SU-DHL-6 (cell line): ENCODE data around the gene INTS15.

ENCODE experiments used
- H2AFZ ChIP-seq: fragments of 200-600 bp; sonication (generic); 2 replicates; pipeline ENCODE4 v1.6.1; 2014; ENCODE audit warnings: low read depth, mild to moderate bottlenecking, moderate library complexity, mixed read lengths, antibody characterized with exemption, low read length; ENCODE audit not compliant: severe bottlenecking
- H3F3A ChIP-seq: fragments of 200-600 bp; shearing (Covaris generic); 2 replicates; pipeline ENCODE4 v1.6.0; 2016; ENCODE audit warnings: antibody characterized with exemption, mild to moderate bottlenecking; ENCODE audit not compliant: insufficient read depth
- H3K27ac ChIP-seq: fragments of 200-600 bp; sonication (generic); 2 replicates; pipeline ENCODE4 v1.5.1; 2016; ENCODE audit warnings: low read depth, mild to moderate bottlenecking, low read length, moderate library complexity, mixed read lengths
- H3K27me3 ChIP-seq: fragments of 200-600 bp; sonication (generic), shearing (Covaris generic); 2 replicates; pipeline ENCODE4 v1.6.0; 2014; ENCODE audit warnings: mild to moderate bottlenecking, low read length
- H3K36me3 ChIP-seq: fragments of 200-600 bp; sonication (generic); 2 replicates; pipeline ENCODE4 v1.6.1; 2014; ENCODE audit warnings: mild to moderate bottlenecking, low read length, mixed read lengths
- H3K4me2 ChIP-seq: fragments of 300-600, 200-600 bp; shearing (Covaris generic), sonication (generic); 2 replicates; pipeline ENCODE4 v1.6.0; 2014; ENCODE audit warnings: low read length, low read depth, mild to moderate bottlenecking; ENCODE audit not compliant: poor library complexity, severe bottlenecking
- H3K4me3 ChIP-seq: fragments of 200-600 bp; sonication (generic); 2 replicates; pipeline ENCODE4 v1.5.1; 2014; ENCODE audit warnings: antibody characterized with exemption, low read length, mild to moderate bottlenecking, mixed read lengths; ENCODE audit not compliant: insufficient read depth, poor library complexity, severe bottlenecking
- H3K79me2 ChIP-seq: fragments of 200-600 bp; sonication (generic); 2 replicates; pipeline ENCODE4 v1.6.1; 2014; ENCODE audit warnings: mild to moderate bottlenecking, low read length, moderate library complexity; ENCODE audit not compliant: insufficient read depth
- H3K9ac ChIP-seq: fragments of 200-600 bp; sonication (generic); 2 replicates; pipeline ENCODE4 v1.7.0; 2014; ENCODE audit warnings: mild to moderate bottlenecking, low read length
- H3K9me2 ChIP-seq: fragments of 200-600 bp; sonication (generic); replicated peaks from 2 replicates; pipeline ENCODE4 v1.6.1; 2014; ENCODE audit warnings: low read length; ENCODE audit not compliant: insufficient read depth
- H3K9me3 ChIP-seq: fragments of 200-600 bp; sonication (generic); 2 replicates; pipeline ENCODE4 v1.6.1; 2014; ENCODE audit warnings: low read length, mixed read lengths; ENCODE audit not compliant: insufficient read depth
- H4K20me1 ChIP-seq: fragments of 200-600 bp; sonication (generic); 2 replicates; pipeline ENCODE4 v1.6.1; 2014; ENCODE audit warnings: low read depth, mild to moderate bottlenecking, antibody characterized with exemption, low read length, moderate library complexity, mixed read lengths
- CTCF ChIP-seq: fragments of 200-600 bp; sonication (generic); IDR thresholded peaks from one replicate; pipeline ENCODE4 v1.5.1; 2017; ENCODE audit warnings: antibody characterized with exemption, mild to moderate bottlenecking, low read length, moderate library complexity; ENCODE audit not compliant: insufficient read depth, poor library complexity, severe bottlenecking
- EZH2phosphoT487 ChIP-seq: fragments of 200-600 bp; sonication (generic), shearing (Covaris generic); conservative IDR thresholded peaks from 2 replicates; pipeline ENCODE4 v1.6.1; 2018; ENCODE audit warnings: mild to moderate bottlenecking, antibody characterized with exemption, low read length, moderate library complexity, mixed read lengths

Gene INTS15

GRCh38 chr7:6642239-6642839 is 52.5 kb downstream of the INTS15 start:
- H4K20me1 ChIP-seq: no peaks in the 10 kb centered on the region
- H3K36me3 ChIP-seq: no peaks in the 10 kb centered on the region

GRCh38 chr7:6642861-6643640 is 53.2 kb downstream of the INTS15 start:
- Histone ChIP-seq H3K9me2 (no peaks in the 10 kb centered on the region), H3K79me2 (peaks cover 25% of the 10 kb centered on the region), H2AFZ (no peak overlapping the region), H3F3A (no peaks in the 10 kb centered on the region), H3K36me3 (no peaks in the 10 kb centered on the region), H3K4me2 (no peak overlapping the region), H3K9ac (no peak overlapping the region), H4K20me1 (no peaks in the 10 kb centered on the region), H3K9me3 (no peaks in the 10 kb centered on the region), H3K27me3 (no peaks in the 10 kb centered on the region), H3K27ac (no peak overlapping the region), H3K4me3 (no peak overlapping the region)
- TF ChIP-seq CTCF: no peak

More at GRCh38 chr7:6642239-6642839, 52.5 kb downstream of the INTS15 start:
- no peak overlapping the region for H3K4me3 ChIP-seq
- H3K27ac ChIP-seq: no peak overlapping the region
- no peaks in the 10 kb centered on the region for H3K9me2 ChIP-seq
- TF ChIP-seq EZH2phosphoT487 (no peak), CTCF (no peak)
- no peaks in the 10 kb centered on the region for H3F3A ChIP-seq
- no peaks in the 10 kb centered on the region for H3K9me3 ChIP-seq
- H3K4me2 ChIP-seq: no peak overlapping the region
- peaks cover 28% of the 10 kb centered on the region for H3K79me2 ChIP-seq
- H3K27me3 ChIP-seq: no peaks in the 10 kb centered on the region
- no peak overlapping the region for H2AFZ ChIP-seq
- H3K9ac ChIP-seq: no peak overlapping the region

GRCh38 chr7:6643915-6644625 is 54.2 kb downstream of the INTS15 start:
- H2AFZ ChIP-seq: no peak overlapping the region
- H3F3A ChIP-seq: no peaks in the 10 kb centered on the region
- no peaks in the 10 kb centered on the region for H3K9me3 ChIP-seq
- TF ChIP-seq EZH2phosphoT487: no peak
- no peak for TF ChIP-seq CTCF
- H3K4me2 ChIP-seq: no peak overlapping the region
- peaks cover 15% of the 10 kb centered on the region for H3K79me2 ChIP-seq
- H4K20me1 ChIP-seq: no peaks in the 10 kb centered on the region
- no peak overlapping the region for H3K9ac ChIP-seq
- H3K27ac ChIP-seq: no peak overlapping the region
- no peaks in the 10 kb centered on the region for H3K27me3 ChIP-seq
- no peak overlapping the region for H3K4me3 ChIP-seq
- no peaks in the 10 kb centered on the region for H3K9me2 ChIP-seq
- H3K36me3 ChIP-seq: no peaks in the 10 kb centered on the region
